Measurements from ENCODE around the gene FBXO7.
A peak's percentile ranks its signal among the peaks of the same experiment; 100 is the strongest.
"Not testable (repeated sequence)": the region's sequence is repeated elsewhere in the genome, so short reads cannot be mapped to it uniquely, and the experiment has no call there.

The FBXO7 gene

GRCh38 chr22:32474635-32475467 lies at the start of gene FBXO7:
FBXO7 (plus strand) TSS chr22:32474811; CDS start chr22:32475003, 192 bp downstream.
- DNase-seq (ENCODE audit: low read depth in 2 of 2): peak; percentile 76 to 79

GRCh38 chr22:32426881-32427280 lies 47.7 kb upstream of the FBXO7 start:
- no peak for DNase-seq (ENCODE audit: low read depth in 2 of 2)

- DNase-seq (ENCODE audit: low read depth in 2 of 2): no peak
Measured at GRCh38 chr22:32430352-32430751, 44.3 kb upstream of the FBXO7 start.

- DNase-seq (ENCODE audit: low read depth in 2 of 2): no peak
Measured at GRCh38 chr22:32444068-32444467, 30.5 kb upstream of the FBXO7 start.

- no peak for DNase-seq (ENCODE audit: low read depth in 2 of 2)
Measured at GRCh38 chr22:32446321-32446720, 28.3 kb upstream of the FBXO7 start.

- no peak for DNase-seq (ENCODE audit: low read depth in 2 of 2)
Measured at GRCh38 chr22:32448980-32449379, 25.6 kb upstream of the FBXO7 start.

- DNase-seq (ENCODE audit: low read depth in 2 of 2): no peak
Measured at GRCh38 chr22:32457031-32457430, 17.6 kb upstream of the FBXO7 start.

GRCh38 chr22:32462452-32462851 lies 12.2 kb upstream of the FBXO7 start:
- no peak for DNase-seq (ENCODE audit: low read depth in 2 of 2)

GRCh38 chr22:32465661-32466060 lies 8.9 kb upstream of the FBXO7 start:
- DNase-seq (ENCODE audit: low read depth in 2 of 2): no peak

GRCh38 chr22:32466496-32466895 lies 8.1 kb upstream of the FBXO7 start:
- no peak for DNase-seq (ENCODE audit: low read depth in 2 of 2)

GRCh38 chr22:32469799-32470212 lies 4.8 kb upstream of the FBXO7 start:
- DNase-seq (ENCODE audit: low read depth in 2 of 2): no peak

- DNase-seq (ENCODE audit: low read depth in 2 of 2): peak in 1 of 2 donors; percentile 19
Measured at GRCh38 chr22:32473388-32473952, 1.1 kb upstream of the FBXO7 start.

GRCh38 chr22:32475468-32476010 lies 928 bp downstream of the FBXO7 start:
- peak; percentile 15 to 22 for DNase-seq (ENCODE audit: low read depth in 2 of 2)

- DNase-seq (ENCODE audit: low read depth in 2 of 2): no peak
Measured at GRCh38 chr22:32476281-32477195, 1.9 kb downstream of the FBXO7 start.

GRCh38 chr22:32477596-32477995 lies 3.0 kb downstream of the FBXO7 start:
- DNase-seq (ENCODE audit: low read depth in 2 of 2): no peak

GRCh38 chr22:32478552-32478951 lies 3.9 kb downstream of the FBXO7 start:
- not testable (repeated sequence) for DNase-seq (ENCODE audit: low read depth in 2 of 2)

- no peak for DNase-seq (ENCODE audit: low read depth in 2 of 2)
Measured at GRCh38 chr22:32478994-32479393, 4.4 kb downstream of the FBXO7 start.

GRCh38 chr22:32480238-32480637 lies 5.6 kb downstream of the FBXO7 start:
- DNase-seq (ENCODE audit: low read depth in 2 of 2): no peak

GRCh38 chr22:32482708-32483107 lies 8.1 kb downstream of the FBXO7 start:
- DNase-seq (ENCODE audit: low read depth in 2 of 2): peak in 1 of 2 donors; percentile 19

GRCh38 chr22:32486656-32487390 lies 12.2 kb downstream of the FBXO7 start:
- no peak for DNase-seq (ENCODE audit: low read depth in 2 of 2)

GRCh38 chr22:32487461-32487860 lies 12.8 kb downstream of the FBXO7 start:
- no peak for DNase-seq (ENCODE audit: low read depth in 2 of 2)

Data from stimulated activated CD8-positive, alpha-beta memory T cell treated with anti-CD3 and anti-CD28 coated beads, Interleukin-15, amount 100 ng/mL, for 48 hours (primary cell).